ENCODE data around the gene ANXA9.
A peak's percentile ranks its signal among the peaks of the same experiment; 100 is the strongest.

The ANXA9 gene

GRCh38 chr1:150970808-150971582 lies 11.1 kb upstream of the ANXA9 start (continued):
- TF ChIP-seq ZNF830 (tag by site-specific recombination; IDR thresholded peaks at IDR 0.05; ENCODE audit: low read depth) (no peak), PRDM2 (tag by site-specific recombination; IDR thresholded peaks at IDR 0.05; ENCODE audit: borderline replicate concordance) (no peak), ZNF37A (tag by site-specific recombination; IDR thresholded peaks at IDR 0.05) (no peak), PBX3 (CRISPR knock-in tag; IDR thresholded peaks at IDR 0.05) (no peak), TCF7L2 (IDR thresholded peaks at IDR 0.05; ENCODE audit: borderline replicate concordance, low read depth, low read length) (0 out of 2 replicates have a peak, but pooled peaks have one; percentile 32), PATZ1 (tag by site-specific recombination; IDR thresholded peaks at IDR 0.05) (peak; percentile 12; the same call in 1 of the 2 replicates), ELK4 (IDR thresholded peaks at IDR 0.05; ENCODE audit: borderline replicate concordance, low read depth, low read length) (no peak), ZNF10 (tag by site-specific recombination; IDR thresholded peaks at IDR 0.05) (no peak), ZBTB26 (tag by site-specific recombination; optimal IDR thresholded peaks at IDR 0.05) (no peak), ZBTB44 (tag by site-specific recombination; IDR thresholded peaks at IDR 0.05) (no peak), SALL2 (tag by site-specific recombination; IDR thresholded peaks at IDR 0.05; ENCODE audit: borderline replicate concordance) (no peak), RBAK (tag by site-specific recombination; IDR thresholded peaks at IDR 0.05) (no peak), ZBTB20 (tag by site-specific recombination; IDR thresholded peaks at IDR 0.05) (no peak), TSHZ1 (tag by site-specific recombination; IDR thresholded peaks at IDR 0.05; ENCODE audit: borderline replicate concordance) (no peak), ZNF132 (tag by site-specific recombination; IDR thresholded peaks at IDR 0.05; ENCODE audit: borderline replicate concordance) (no peak), ZNF184 (tag by site-specific recombination; IDR thresholded peaks at IDR 0.05) (no peak), ZNF473 (tag by site-specific recombination; IDR thresholded peaks at IDR 0.05) (no peak)
